Measurements from ENCODE around the gene MED17. TPM values are rescaled to one million over a fixed set of nuclear protein-coding genes. Genes with fewer than 3 reads are reported as not detected.

Gene MED17
- total and polyA plus RNA-seq, 2 of the 13 experiments (the other 11 are each of a cell fraction or from before 2014, with no cell fraction given), result 23.1 to 37.0 TPM

DNA sequence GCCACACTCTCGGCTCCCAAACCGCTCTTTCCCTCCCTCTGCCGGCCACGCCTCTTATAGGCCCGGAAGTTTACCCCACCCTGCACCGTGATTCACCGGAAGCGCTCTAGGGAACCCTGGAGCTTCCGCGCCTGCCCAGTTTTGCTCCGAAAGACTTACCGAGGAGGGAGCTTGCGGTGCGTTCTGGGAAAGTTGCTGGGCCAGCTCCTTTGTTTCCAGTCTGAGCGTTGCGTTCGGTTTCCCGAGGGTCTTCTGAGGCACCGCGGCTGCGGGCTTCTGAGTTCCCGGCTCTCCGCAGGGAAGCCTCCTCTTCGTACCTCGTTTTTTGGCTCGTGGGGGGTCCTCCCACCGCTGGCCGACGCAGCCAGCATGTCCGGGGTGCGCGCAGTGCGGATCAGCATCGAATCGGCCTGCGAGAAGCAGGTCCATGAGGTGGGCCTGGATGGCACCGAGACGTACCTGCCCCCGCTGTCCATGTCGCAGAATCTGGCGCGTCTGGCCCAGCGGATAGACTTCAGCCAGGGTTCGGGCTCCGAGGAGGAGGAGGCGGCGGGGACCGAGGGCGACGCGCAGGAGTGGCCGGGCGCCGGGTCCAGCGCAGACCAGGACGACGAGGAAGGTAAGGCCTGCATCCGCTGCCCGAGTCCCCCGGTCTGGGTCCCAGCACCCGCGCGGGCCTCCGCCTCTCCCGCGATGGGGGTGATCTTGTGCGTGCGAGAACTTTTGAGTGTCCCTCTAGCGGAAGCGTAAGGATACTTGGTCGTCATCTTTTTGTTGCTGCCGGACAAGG lies at the start of gene MED17 (continued):
- TF ChIP-seq EEA1 (CRISPR knock-in tag; IDR thresholded peaks at IDR 0.05; ENCODE audit: borderline replicate concordance), result peak; percentile 88; the same call in 1 of the 2 replicates
- TF ChIP-seq ZNF543 (CRISPR knock-in tag; IDR thresholded peaks at IDR 0.05), result 0 out of 2 replicates have a peak, but pooled peaks have one; percentile 67
- peak; percentile 76; the same call in 1 of the 2 replicates for TF ChIP-seq ZNF414 (CRISPR knock-in tag; IDR thresholded peaks at IDR 0.05)
- peak; percentile 83; the same call in 1 of the 2 replicates for TF ChIP-seq SNAI1 (CRISPR knock-in tag; IDR thresholded peaks at IDR 0.05; ENCODE audit: borderline replicate concordance)
- TF ChIP-seq ZNF224 (CRISPR knock-in tag; IDR thresholded peaks at IDR 0.05), result no peak
- TF ChIP-seq ZFP37 (CRISPR knock-in tag; IDR thresholded peaks at IDR 0.05; ENCODE audit: borderline replicate concordance), result no peak
- 0 out of 2 replicates have a peak, but pooled peaks have one; percentile 10 for TF ChIP-seq ZNF263 (CRISPR knock-in tag; IDR thresholded peaks at IDR 0.05)
- no peak for TF ChIP-seq FOXP1 (IDR thresholded peaks at IDR 0.05)
- no peak for TF ChIP-seq FOXP1 (CRISPR knock-in tag; IDR thresholded peaks at IDR 0.05)
- TF ChIP-seq MIER2 (CRISPR knock-in tag; IDR thresholded peaks at IDR 0.05), result no peak
- TF ChIP-seq, protein P1, sequence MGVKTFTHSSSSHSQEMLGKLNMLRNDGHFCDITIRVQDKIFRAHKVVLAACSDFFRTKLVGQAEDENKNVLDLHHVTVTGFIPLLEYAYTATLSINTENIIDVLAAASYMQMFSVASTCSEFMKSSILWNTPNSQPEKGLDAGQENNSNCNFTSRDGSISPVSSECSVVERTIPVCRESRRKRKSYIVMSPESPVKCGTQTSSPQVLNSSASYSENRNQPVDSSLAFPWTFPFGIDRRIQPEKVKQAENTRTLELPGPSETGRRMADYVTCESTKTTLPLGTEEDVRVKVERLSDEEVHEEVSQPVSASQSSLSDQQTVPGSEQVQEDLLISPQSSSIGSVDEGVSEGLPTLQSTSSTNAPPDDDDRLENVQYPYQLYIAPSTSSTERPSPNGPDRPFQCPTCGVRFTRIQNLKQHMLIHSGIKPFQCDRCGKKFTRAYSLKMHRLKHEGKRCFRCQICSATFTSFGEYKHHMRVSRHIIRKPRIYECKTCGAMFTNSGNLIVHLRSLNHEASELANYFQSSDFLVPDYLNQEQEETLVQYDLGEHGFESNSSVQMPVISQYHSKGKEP (CRISPR knock-in tag; IDR thresholded peaks at IDR 0.05), result no peak
- TF ChIP-seq ZHX1 (CRISPR knock-in tag; IDR thresholded peaks at IDR 0.05; ENCODE audit: low read depth), result no peak
- no peak for TF ChIP-seq AFF4 (CRISPR knock-in tag; IDR thresholded peaks at IDR 0.05)
- TF ChIP-seq, protein P2, sequence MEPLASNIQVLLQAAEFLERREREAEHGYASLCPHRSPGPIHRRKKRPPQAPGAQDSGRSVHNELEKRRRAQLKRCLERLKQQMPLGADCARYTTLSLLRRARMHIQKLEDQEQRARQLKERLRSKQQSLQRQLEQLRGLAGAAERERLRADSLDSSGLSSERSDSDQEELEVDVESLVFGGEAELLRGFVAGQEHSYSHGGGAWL (CRISPR knock-in tag; IDR thresholded peaks at IDR 0.05), result no peak; the same call in 1 of the 2 replicates
- TF ChIP-seq ZNF33B (CRISPR knock-in tag; IDR thresholded peaks at IDR 0.05), result no peak
- TF ChIP-seq CENPT (CRISPR knock-in tag; IDR thresholded peaks at IDR 0.05; ENCODE audit: low read depth), result no peak
- no peak for TF ChIP-seq ATRX (CRISPR knock-in tag; IDR thresholded peaks at IDR 0.05; ENCODE audit: borderline replicate concordance)
- TF ChIP-seq HCFC1 (IDR thresholded peaks at IDR 0.05; ENCODE audit: low read depth, low read length), result no peak
- TF ChIP-seq ZNF34 (CRISPR knock-in tag; IDR thresholded peaks at IDR 0.05; ENCODE audit: borderline replicate concordance), result no peak

All from HepG2 (cell line).